Adrenal gland (tissue), 5 donors: ENCODE data around the gene ATP5IF1.

Experiments
- CTCF ChIP-seq, 6 experiments: fragments of 450-650 bp in 4 of 6; fragments of 200-600 bp in 2 of 6; sonication (generic) in 1 of 6; IDR thresholded peaks; 1 replicate in 5 of 6; 2 replicates in 1 of 6; pipeline versions ENCODE4 v1.5.1 to v1.8.0; 2016 to 2021; ENCODE audit warnings: antibody characterized with exemption in 6 of 6, mild to moderate bottlenecking in 2 of 6, moderate library complexity in 1 of 6
- POLR2A ChIP-seq, 2 donors: fragments of 450-650 bp; IDR thresholded peaks; one replicate each; pipeline ENCODE4 v1.6.1; 2017; ENCODE audit warnings: antibody characterized with exemption in 2 of 2, mild to moderate bottlenecking in 2 of 2, moderate library complexity in 1 of 2
- donor health status: DM: no; HTN: no; CAD: no.

DNA sequence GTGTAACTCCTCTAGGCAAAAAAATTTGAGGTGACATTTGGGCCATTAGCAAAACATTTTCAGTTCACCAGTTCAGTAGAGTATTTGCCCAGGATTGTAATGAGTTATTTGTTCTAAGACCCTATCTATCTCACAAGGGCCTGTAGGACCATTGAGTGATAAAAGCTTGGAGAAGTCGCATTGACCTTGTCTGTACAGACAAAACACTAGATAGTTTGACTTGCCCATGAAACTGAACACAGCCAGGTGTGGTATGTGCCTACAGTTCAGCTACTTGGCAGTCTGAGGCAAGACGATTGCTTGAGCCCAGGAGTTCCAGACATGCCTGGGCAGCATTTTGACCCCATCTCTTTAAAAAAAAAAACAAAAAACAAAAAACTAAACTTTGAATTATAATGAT lies 3.1 kb downstream of the ATP5IF1 start:
- TF ChIP-seq CTCF (IDR thresholded peaks at IDR 0.05) (no peak), POLR2A (IDR thresholded peaks at IDR 0.05) (no peak)
